GM12878 (cell line): ENCODE results near the gene OR8B2. TPM values are rescaled to one million over a fixed set of nuclear protein-coding genes. Genes with fewer than 3 reads are reported as not detected.
"Not testable (repeated sequence)": the region's sequence is repeated elsewhere in the genome, so short reads cannot be mapped to it uniquely, and the experiment has no call there.

ENCODE experiments used
- ATAC-seq: fragments of 200-7000 bp; cut with Tn5 transposase; 3 replicates; pipeline ENCODE4 v1.9.1; 2020; ENCODE audit warnings: mild to moderate bottlenecking, moderate library complexity
- BruUV-seq: library from RNA; stranded (reverse); fragments of 400-500 nt; replicated peaks from 2 replicates; lab custom pipeline; 2021; lab: Mats Ljungman, UMichigan
- CTCF ChIA-PET: fragments of 300-600 bp; sonication (Branson Sonifier 250); formaldehyde crosslinking; extraction: SDS; loops from one replicate; lab custom pipeline; 2021; ENCODE audit warnings: inconsistent platforms; lab: Yijun Ruan, JAX
- POLR2A ChIA-PET: fragments of 350-600 bp; formaldehyde crosslinking; extraction: SDS; loops from one replicate; lab custom pipeline; 2021; ENCODE audit warnings: inconsistent platforms; lab: Charles Lee
- RAD21 ChIA-PET: fragments of 300-600 bp; sonication (Branson Sonifier 250); formaldehyde crosslinking; loops from one replicate; lab custom pipeline; 2023; ENCODE audit warnings: antibody characterized with exemption; ENCODE audit not compliant: unreplicated experiment; lab: Charles Lee
- SMC1A ChIA-PET: fragments of 300-600 bp; sonication (Branson Sonifier 250); formaldehyde crosslinking; loops from one replicate; lab custom pipeline; 2023; ENCODE audit not compliant: unreplicated experiment, uncharacterized antibody; lab: Charles Lee
- DNase-seq: peaks from one replicate; pipeline ENCODE4 v3.0.0-alpha.2; 2011; ENCODE audit warnings: low read depth, low spot score
- FAIRE-seq: peaks from 3 replicates; lab custom pipeline; 2011; peaks lifted over from hg19 to GRCh38; lab: Jason Lieb, UNC
- H2AFZ ChIP-seq: 2 replicates; pipeline ENCODE4 v1.6.0; 2011; ENCODE audit warnings: low read depth, low read length, control low read depth; ENCODE audit not compliant: control insufficient read depth
- H3K27ac ChIP-seq: 2 replicates; pipeline ENCODE4 v1.5.1; 2011; ENCODE audit warnings: control low read depth; ENCODE audit not compliant: control insufficient read depth, insufficient read depth
- H3K27me3 ChIP-seq, 2 experiments: replicated peaks in 1 of 2; 2 replicates each; pipeline versions ENCODE4 v1.6.0 to v1.6.1; 2011; ENCODE audit warnings: low read length in 1 of 2; ENCODE audit not compliant: control insufficient read depth in 2 of 2, insufficient read depth in 2 of 2
- H3K36me3 ChIP-seq, 2 experiments: 2 replicates each; pipeline ENCODE4 v1.5.1; 2011; ENCODE audit warnings: low read length in 1 of 2; ENCODE audit not compliant: control insufficient read depth in 2 of 2, insufficient read depth in 2 of 2
- H3K4me1 ChIP-seq: 2 replicates; pipeline ENCODE4 v1.6.1; 2011; ENCODE audit warnings: mild to moderate bottlenecking, low read length, moderate library complexity, mixed read lengths; ENCODE audit not compliant: control insufficient read depth, insufficient read depth
- H3K4me2 ChIP-seq: 2 replicates; pipeline ENCODE4 v1.6.0; 2011; ENCODE audit warnings: control low read depth; ENCODE audit not compliant: control insufficient read depth, insufficient read depth
- H3K4me3 ChIP-seq: fragments of 200-600 bp; sonication (generic); 2 replicates; pipeline ENCODE4 v1.5.1; 2016
- H3K79me2 ChIP-seq: 2 replicates; pipeline ENCODE4 v1.6.0; 2011; ENCODE audit warnings: low read length; ENCODE audit not compliant: control insufficient read depth, insufficient read depth
- H3K9ac ChIP-seq: 2 replicates; pipeline ENCODE4 v1.8.0; 2011; ENCODE audit warnings: low read length, control low read depth, mixed read lengths; ENCODE audit not compliant: control insufficient read depth, insufficient read depth
- H3K9me3 ChIP-seq: replicated peaks from 3 replicates; pipeline ENCODE4 v1.5.1; 2011; ENCODE audit warnings: mild to moderate bottlenecking, low read length; ENCODE audit not compliant: control insufficient read depth, insufficient read depth
- H4K20me1 ChIP-seq: 2 replicates; pipeline ENCODE4 v1.6.0; 2011; ENCODE audit not compliant: control insufficient read depth, insufficient read depth
- CBFB ChIP-seq: IDR thresholded peaks from 2 replicates; pipeline ENCODE4 v1.6.1; 2016; ENCODE audit warnings: antibody characterized with exemption, low read depth
- CREB1 ChIP-seq: IDR thresholded peaks from 2 replicates; pipeline ENCODE4 v1.6.1; 2012; ENCODE audit warnings: low read depth, mild to moderate bottlenecking, inconsistent platforms
- FOS ChIP-seq: IDR thresholded peaks from 3 replicates; pipeline ENCODE4 v1.6.1; 2011; ENCODE audit warnings: borderline replicate concordance; ENCODE audit not compliant: insufficient read length; ENCODE audit errors: extremely low read depth
- FOXK2 ChIP-seq: fragments of 450-650 bp; IDR thresholded peaks from 2 replicates; pipeline ENCODE4 v1.6.1; 2017; ENCODE audit warnings: mild to moderate bottlenecking, moderate library complexity
- NR2C1 ChIP-seq: fragments of 450-650 bp; IDR thresholded peaks from 2 replicates; pipeline ENCODE4 v1.6.1; 2017; ENCODE audit warnings: antibody characterized with exemption, mild to moderate bottlenecking, moderate library complexity
- NR2C2 ChIP-seq: IDR thresholded peaks from 2 replicates; pipeline ENCODE4 v1.6.1; 2011; ENCODE audit warnings: borderline replicate concordance, low read depth; ENCODE audit not compliant: control insufficient read depth, insufficient read length
- RCOR1 ChIP-seq: conservative IDR thresholded peaks from 2 replicates; pipeline ENCODE4 v1.6.1; 2012; ENCODE audit warnings: low read depth, low read length, improper control_type of control experiment
- SUZ12 ChIP-seq: fragments of 200-600 bp; sonication (generic); IDR thresholded peaks from one replicate; pipeline ENCODE4 v1.6.1; 2018; ENCODE audit warnings: antibody characterized with exemption, mild to moderate bottlenecking; ENCODE audit not compliant: unreplicated experiment
- TCF7 ChIP-seq: IDR thresholded peaks from 2 replicates; pipeline ENCODE4 v1.6.1; 2014; ENCODE audit warnings: antibody characterized with exemption, borderline replicate concordance
- YBX1 ChIP-seq: fragments of 450-650 bp; IDR thresholded peaks from 2 replicates; pipeline ENCODE4 v1.6.1; 2016; ENCODE audit warnings: antibody characterized with exemption
- WGBS: methylation state at CpG from one replicate; pipeline ENCODE4 v1.1.6; 2016; ENCODE audit warnings: low lambda C conversion rate; ENCODE audit not compliant: insufficient replicate concordance, insufficient coverage; ENCODE audit errors: missing lambda C conversion rate; 5-methylcytosine and 5-hydroxymethylcytosine counted together
- in situ Hi-C: fragments of 300-500 bp; cut with MboI; formaldehyde crosslinking; loops from 9 replicates; pipeline ENCODE4 v1.14.3; 2018; ENCODE audit warnings: mixed read lengths
- intact Hi-C: fragments of 100-400 bp; cut with micrococcal nuclease; formaldehyde crosslinking; loops from one replicate; pipeline ENCODE4 v1.14.2; 2022; ENCODE audit not compliant: unreplicated experiment
- polyA plus RNA-seq, 11 experiments: library from polyadenylated mRNA; depleted of rRNA in 4 of 11; unstranded in 6 of 11; stranded (reverse) in 5 of 11; fragments of >200 nt; fragmentation: Nextera tagmentation in 4 of 11; fragmentation: Illumina TruSeq in 1 of 11; extraction: Ambion mirVana in 4 of 11; extraction: Trizol in 1 of 11; gene quantifications; 1 replicate in 1 of 11; 2 replicates in 10 of 11; pipeline versions ENCODE4 v1.2.1 to v1.2.3, GENCODE V29; 2011 to 2016; ENCODE audit warnings: inconsistent platforms in 2 of 11, missing spikeins in 2 of 11, low read depth in 1 of 11
- total RNA-seq, 4 experiments: library from RNA; depleted of rRNA in 3 of 4; stranded (reverse); fragments of >200 nt in 3 of 4; fragmentation: Illumina TruSeq in 1 of 4; extraction: Trizol in 1 of 4; gene quantifications; 2 replicates each; pipeline versions ENCODE4 v1.2.1 to v1.2.3, GENCODE V29; 2013 to 2021
- TF ChIP-seq, protein P1 (sequence below): fragments of 450-650 bp; IDR thresholded peaks from 2 replicates; pipeline ENCODE4 v1.6.1; 2017; ENCODE audit warnings: low read depth, mild to moderate bottlenecking, moderate library complexity
- TF ChIP-seq, protein P2 (sequence below): fragments of 450-650 bp; IDR thresholded peaks from 2 replicates; pipeline ENCODE4 v1.6.1; 2016; ENCODE audit warnings: mild to moderate bottlenecking, moderate library complexity, borderline replicate concordance

The OR8B2 gene
- total and polyA plus RNA-seq, 10 of the 15 experiments (the other 5 are each of a cell fraction or from before 2014, with no cell fraction given), result not detected

DNA sequence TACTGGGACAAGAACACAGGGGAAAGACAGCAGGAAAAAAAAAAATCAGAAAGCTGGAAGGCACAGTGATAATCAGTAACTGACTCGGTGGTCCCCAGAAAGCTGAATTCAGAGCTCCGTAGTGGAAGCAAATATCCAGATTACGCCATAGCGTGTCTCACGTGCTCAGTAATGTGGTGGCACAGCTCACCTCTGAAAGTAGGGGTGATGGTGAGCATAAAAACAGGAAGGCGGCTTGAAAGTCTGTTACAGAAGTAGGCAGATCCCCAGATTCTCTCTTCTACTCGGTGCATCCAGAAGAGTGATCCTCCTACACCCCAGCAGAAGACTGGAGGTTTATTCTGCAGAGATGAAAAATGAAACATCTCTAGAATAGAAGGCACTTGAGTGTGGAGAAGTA lies 25.6 kb upstream of the OR8B2 start (continued):
- TF ChIP-seq, protein P1, sequence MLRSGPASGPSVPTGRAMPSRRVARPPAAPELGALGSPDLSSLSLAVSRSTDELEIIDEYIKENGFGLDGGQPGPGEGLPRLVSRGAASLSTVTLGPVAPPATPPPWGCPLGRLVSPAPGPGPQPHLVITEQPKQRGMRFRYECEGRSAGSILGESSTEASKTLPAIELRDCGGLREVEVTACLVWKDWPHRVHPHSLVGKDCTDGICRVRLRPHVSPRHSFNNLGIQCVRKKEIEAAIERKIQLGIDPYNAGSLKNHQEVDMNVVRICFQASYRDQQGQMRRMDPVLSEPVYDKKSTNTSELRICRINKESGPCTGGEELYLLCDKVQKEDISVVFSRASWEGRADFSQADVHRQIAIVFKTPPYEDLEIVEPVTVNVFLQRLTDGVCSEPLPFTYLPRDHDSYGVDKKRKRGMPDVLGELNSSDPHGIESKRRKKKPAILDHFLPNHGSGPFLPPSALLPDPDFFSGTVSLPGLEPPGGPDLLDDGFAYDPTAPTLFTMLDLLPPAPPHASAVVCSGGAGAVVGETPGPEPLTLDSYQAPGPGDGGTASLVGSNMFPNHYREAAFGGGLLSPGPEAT, result no peak

DNA sequence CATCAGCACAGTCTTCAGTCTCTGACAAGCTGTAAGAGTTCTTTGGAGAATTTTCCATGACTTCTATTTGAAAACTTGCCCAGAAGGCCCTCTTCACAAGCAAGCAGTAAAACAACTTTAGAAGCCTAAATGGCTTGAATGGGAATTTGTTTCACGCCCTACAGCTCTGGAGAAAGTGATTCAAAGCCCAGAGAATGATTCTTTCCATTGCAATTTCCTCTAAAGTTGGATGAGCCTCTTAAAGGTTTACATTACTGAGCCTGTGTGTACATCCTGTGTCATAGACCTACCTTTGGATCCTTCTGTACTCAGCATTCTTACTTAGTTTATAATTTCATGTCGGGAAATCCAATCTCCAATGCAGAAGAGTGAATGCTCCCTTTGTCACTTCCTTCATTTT lies 21.3 kb upstream of the OR8B2 start:
- no TSS peak for BruUV-seq
- FAIRE-seq, result no peak
- Histone ChIP-seq H3K27ac (no peak overlapping the region), H3K4me3 (no peak overlapping the region), H3K36me3 (no peaks in the 10 kb centered on the region), H3K79me2 (no peaks in the 10 kb centered on the region), H3K9ac (no peak overlapping the region), H2AFZ (no peak overlapping the region), H3K27me3 (0 out of 4 replicates have a peak, but pooled peaks cover 0 to 2% of the 10 kb centered on the region in 2 experiments), H3K4me1 (no peaks in the 10 kb centered on the region), H3K9me3 (no peaks in the 10 kb centered on the region), H3K4me2 (no peak overlapping the region), H4K20me1 (no peaks in the 10 kb centered on the region)
- TF ChIP-seq, protein P2, sequence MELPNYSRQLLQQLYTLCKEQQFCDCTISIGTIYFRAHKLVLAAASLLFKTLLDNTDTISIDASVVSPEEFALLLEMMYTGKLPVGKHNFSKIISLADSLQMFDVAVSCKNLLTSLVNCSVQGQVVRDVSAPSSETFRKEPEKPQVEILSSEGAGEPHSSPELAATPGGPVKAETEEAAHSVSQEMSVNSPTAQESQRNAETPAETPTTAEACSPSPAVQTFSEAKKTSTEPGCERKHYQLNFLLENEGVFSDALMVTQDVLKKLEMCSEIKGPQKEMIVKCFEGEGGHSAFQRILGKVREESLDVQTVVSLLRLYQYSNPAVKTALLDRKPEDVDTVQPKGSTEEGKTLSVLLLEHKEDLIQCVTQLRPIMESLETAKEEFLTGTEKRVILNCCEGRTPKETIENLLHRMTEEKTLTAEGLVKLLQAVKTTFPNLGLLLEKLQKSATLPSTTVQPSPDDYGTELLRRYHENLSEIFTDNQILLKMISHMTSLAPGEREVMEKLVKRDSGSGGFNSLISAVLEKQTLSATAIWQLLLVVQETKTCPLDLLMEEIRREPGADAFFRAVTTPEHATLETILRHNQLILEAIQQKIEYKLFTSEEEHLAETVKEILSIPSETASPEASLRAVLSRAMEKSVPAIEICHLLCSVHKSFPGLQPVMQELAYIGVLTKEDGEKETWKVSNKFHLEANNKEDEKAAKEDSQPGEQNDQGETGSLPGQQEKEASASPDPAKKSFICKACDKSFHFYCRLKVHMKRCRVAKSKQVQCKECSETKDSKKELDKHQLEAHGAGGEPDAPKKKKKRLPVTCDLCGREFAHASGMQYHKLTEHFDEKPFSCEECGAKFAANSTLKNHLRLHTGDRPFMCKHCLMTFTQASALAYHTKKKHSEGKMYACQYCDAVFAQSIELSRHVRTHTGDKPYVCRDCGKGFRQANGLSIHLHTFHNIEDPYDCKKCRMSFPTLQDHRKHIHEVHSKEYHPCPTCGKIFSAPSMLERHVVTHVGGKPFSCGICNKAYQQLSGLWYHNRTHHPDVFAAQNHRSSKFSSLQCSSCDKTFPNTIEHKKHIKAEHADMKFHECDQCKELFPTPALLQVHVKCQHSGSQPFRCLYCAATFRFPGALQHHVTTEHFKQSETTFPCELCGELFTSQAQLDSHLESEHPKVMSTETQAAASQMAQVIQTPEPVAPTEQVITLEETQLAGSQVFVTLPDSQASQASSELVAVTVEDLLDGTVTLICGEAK, result no peak
- TF ChIP-seq SUZ12 (no peak), CREB1 (no peak), TCF7 (no peak), FOXK2 (no peak), NR2C1 (no peak), YBX1 (no peak), NR2C2 (no peak), CBFB (no peak), FOS (no peak), RCOR1 (no peak)
- ATAC-seq, result no peak
- intact Hi-C loops (no loop called here), in situ Hi-C loops (loop anchor here (25.0 kb wide), 1 partner anchor 432 kb away; no protein-coding TSS in a partner anchor)
- CTCF ChIA-PET, result interaction anchor here (1.4 kb wide), 1 partner anchor 334 kb away, joined by 3 read pairs; no protein-coding TSS in a partner anchor
- POLR2A ChIA-PET, result no interaction called here
- DNase-seq, result no peak
- SMC1A ChIA-PET, result no interaction called here
- 0% methylated on average over 2 of the region's 2 CpGs for WGBS
- RAD21 ChIA-PET, result no interaction called here

DNA sequence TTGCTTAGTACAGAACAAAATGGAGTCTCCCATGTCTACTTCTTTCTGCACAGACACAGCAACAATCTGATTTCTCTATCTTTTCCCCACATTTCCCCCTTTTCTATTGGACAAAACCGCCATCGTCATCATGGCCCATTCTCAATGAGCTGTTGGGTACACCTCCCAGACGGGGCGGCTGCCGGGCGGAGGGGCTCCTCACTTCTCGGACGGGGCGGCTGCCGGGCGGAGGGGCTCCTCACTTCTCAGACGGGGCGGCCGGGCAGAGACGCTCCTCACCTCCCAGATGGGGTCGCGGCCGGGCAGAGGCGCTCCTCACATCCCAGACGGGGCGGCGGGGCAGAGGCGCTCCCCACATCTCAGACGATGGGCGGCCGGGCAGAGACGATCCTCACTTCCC lies 18.9 kb upstream of the OR8B2 start:
- POLR2A ChIA-PET, H3K27ac ChIP-seq, BruUV-seq, H3K9ac ChIP-seq, H3K9me3 ChIP-seq, ATAC-seq, FAIRE-seq, H3K4me1 ChIP-seq, DNase-seq, H3K27me3 ChIP-seq, H3K4me3 ChIP-seq, H4K20me1 ChIP-seq, RAD21 ChIA-PET, H3K4me2 ChIP-seq, H3K79me2 ChIP-seq, H2AFZ ChIP-seq, H3K36me3 ChIP-seq: not testable (repeated sequence)
- ChIA-PET SMC1A (interaction anchor here (1.6 kb wide), 1 partner anchor 182 kb away, joined by 5 read pairs; no protein-coding TSS in a partner anchor), CTCF (interaction anchor here (0.7 to 2.2 kb wide), 7 partner anchors 73 to 435 kb away, joined by 4 to 13 read pairs (median 5); partner anchors contain the start of gene TBRG1)
- in situ Hi-C loops (loop anchor here (25.0 kb wide), 1 partner anchor 434 kb away; no protein-coding TSS in a partner anchor), intact Hi-C loops (loop anchor here (5.0 kb wide), 1 partner anchor 464 kb away; the partner anchor contains the start of gene ROBO3)
- WGBS, result 90% methylated on average over 10 of the region's 27 CpGs
